GM12878 (cell line): Measurements from ENCODE around the gene CLNK. TPM values are rescaled to one million over a fixed set of nuclear protein-coding genes. Genes with fewer than 3 reads are reported as not detected.

Experiments used
- BCL3 ChIP-seq: IDR thresholded peaks from 2 replicates; pipeline ENCODE4 v1.6.1; 2011; ENCODE audit warnings: borderline replicate concordance, low read depth, mild to moderate bottlenecking, moderate library complexity, low read length; ENCODE audit not compliant: insufficient read depth, poor library complexity, severe bottlenecking
- BCLAF1 ChIP-seq: fragments of 450-650 bp; IDR thresholded peaks from 2 replicates; pipeline ENCODE4 v1.6.1; 2017; ENCODE audit warnings: antibody characterized with exemption, mild to moderate bottlenecking, moderate library complexity
- CREB1 ChIP-seq: IDR thresholded peaks from 2 replicates; pipeline ENCODE4 v1.6.1; 2012; ENCODE audit warnings: low read depth, mild to moderate bottlenecking, inconsistent platforms
- GATAD2B ChIP-seq: fragments of 450-650 bp; conservative IDR thresholded peaks from 2 replicates; pipeline ENCODE4 v1.6.1; 2017; ENCODE audit warnings: low read depth, mild to moderate bottlenecking, moderate library complexity
- HSF1 ChIP-seq: fragments of 150-350 bp; IDR thresholded peaks from 2 replicates; pipeline ENCODE4 v1.6.1; 2014; ENCODE audit warnings: mild to moderate bottlenecking, low read depth, low read length
- IKZF1 ChIP-seq: fragments of 450-650 bp; conservative IDR thresholded peaks from 2 replicates; pipeline ENCODE4 v1.6.1; 2017; ENCODE audit warnings: antibody characterized with exemption, mild to moderate bottlenecking
- JUNB ChIP-seq: IDR thresholded peaks from 2 replicates; pipeline ENCODE4 v1.6.1; 2016; ENCODE audit warnings: antibody characterized with exemption, mild to moderate bottlenecking
- MEF2A ChIP-seq: IDR thresholded peaks from 2 replicates; pipeline ENCODE4 v1.6.1; 2011; ENCODE audit warnings: low read depth, mild to moderate bottlenecking, low read length, moderate library complexity; ENCODE audit not compliant: insufficient read depth
- MXI1 ChIP-seq: fragments of 150-350 bp; IDR thresholded peaks from 2 replicates; pipeline ENCODE4 v1.6.1; 2011; ENCODE audit warnings: low read depth, mild to moderate bottlenecking, inconsistent platforms, low read length, improper control_type of control experiment
- NFIC ChIP-seq: IDR thresholded peaks from 2 replicates; pipeline ENCODE4 v1.6.1; 2012; ENCODE audit warnings: low read depth, mild to moderate bottlenecking, inconsistent platforms, low read length, moderate library complexity
- NFXL1 ChIP-seq: fragments of 450-650 bp; IDR thresholded peaks from 2 replicates; pipeline ENCODE4 v1.6.1; 2017; ENCODE audit warnings: antibody characterized with exemption, mild to moderate bottlenecking, borderline replicate concordance
- NKRF ChIP-seq: fragments of 450-650 bp; conservative IDR thresholded peaks from 2 replicates; pipeline ENCODE4 v1.6.1; 2017; ENCODE audit warnings: mild to moderate bottlenecking, moderate library complexity
- NR2F1 ChIP-seq: fragments of 450-650 bp; conservative IDR thresholded peaks from 2 replicates; pipeline ENCODE4 v1.6.1; 2017; ENCODE audit warnings: mild to moderate bottlenecking
- PAX5 ChIP-seq: IDR thresholded peaks from 2 replicates; pipeline ENCODE4 v1.6.1; 2011; ENCODE audit warnings: low read depth, low read length, borderline replicate concordance
- PBX3 ChIP-seq: IDR thresholded peaks from 2 replicates; pipeline ENCODE4 v1.6.1; 2011; ENCODE audit warnings: mild to moderate bottlenecking, low read depth, low read length, moderate library complexity; ENCODE audit not compliant: insufficient replicate concordance
- POLR2AphosphoS5 ChIP-seq: IDR thresholded peaks from 2 replicates; pipeline ENCODE4 v1.6.1; 2011; ENCODE audit warnings: mild to moderate bottlenecking, low read length, inconsistent platforms
- SMAD5 ChIP-seq: IDR thresholded peaks from 2 replicates; pipeline ENCODE4 v1.6.1; 2016; ENCODE audit warnings: antibody characterized with exemption, low read depth
- SP1 ChIP-seq: IDR thresholded peaks from one replicate; pipeline ENCODE4 v1.6.1; 2011; ENCODE audit warnings: low read depth, low read length
- TCF7 ChIP-seq: IDR thresholded peaks from 2 replicates; pipeline ENCODE4 v1.6.1; 2014; ENCODE audit warnings: antibody characterized with exemption, borderline replicate concordance
- YY1 ChIP-seq: IDR thresholded peaks from 2 replicates; pipeline ENCODE4 v1.6.1; 2011; ENCODE audit warnings: low read depth, mild to moderate bottlenecking, low read length
- ZBED1 ChIP-seq: IDR thresholded peaks from 2 replicates; pipeline ENCODE4 v1.6.1; 2016; ENCODE audit warnings: borderline replicate concordance
- ZZZ3 ChIP-seq: IDR thresholded peaks from 2 replicates; pipeline ENCODE4 v1.6.1; 2011; ENCODE audit warnings: low read depth; ENCODE audit not compliant: control insufficient read depth, insufficient read length
- polyA plus RNA-seq, 11 experiments: library from polyadenylated mRNA; depleted of rRNA in 4 of 11; unstranded in 6 of 11; stranded (reverse) in 5 of 11; fragments of >200 nt; fragmentation: Nextera tagmentation in 4 of 11; fragmentation: Illumina TruSeq in 1 of 11; extraction: Ambion mirVana in 4 of 11; extraction: Trizol in 1 of 11; gene quantifications; 1 replicate in 1 of 11; 2 replicates in 10 of 11; pipeline versions ENCODE4 v1.2.1 to v1.2.3, GENCODE V29; 2011 to 2016; ENCODE audit warnings: inconsistent platforms in 2 of 11, missing spikeins in 2 of 11, low read depth in 1 of 11
- total RNA-seq, 4 experiments: library from RNA; depleted of rRNA in 3 of 4; stranded (reverse); fragments of >200 nt in 3 of 4; fragmentation: Illumina TruSeq in 1 of 4; extraction: Trizol in 1 of 4; gene quantifications; 2 replicates each; pipeline versions ENCODE4 v1.2.1 to v1.2.3, GENCODE V29; 2013 to 2021

CLNK gene
- total and polyA plus RNA-seq, 10 of the 15 experiments (the other 5 are each of a cell fraction or from before 2014, with no cell fraction given) = 2.1 to 14.3 (median 2.7) TPM

- peak; percentile 48; the same call in 1 of the 2 replicates for TF ChIP-seq MXI1
- 0 out of 2 replicates have a peak, but pooled peaks have one; percentile 58 for TF ChIP-seq MEF2A
- TF ChIP-seq NFIC = peak; percentile 60; the same call in 1 of the 2 replicates
- no peak for TF ChIP-seq NKRF
- TF ChIP-seq BCL3 = peak; percentile 29
- peak; percentile 66 for TF ChIP-seq YY1
- no peak for TF ChIP-seq BCLAF1
- TF ChIP-seq NR2F1 = no peak
- TF ChIP-seq JUNB = 0 out of 2 replicates have a peak, but pooled peaks have one; percentile 17
- TF ChIP-seq POLR2AphosphoS5 = peak; percentile 73
- TF ChIP-seq TCF7 = peak; percentile 74
- TF ChIP-seq CREB1 = peak; percentile 44; the same call in 1 of the 2 replicates
- TF ChIP-seq IKZF1 = peak; percentile 73
- no peak for TF ChIP-seq SMAD5
- TF ChIP-seq SP1 = no peak
- 0 out of 2 replicates have a peak, but pooled peaks have one; percentile 22 for TF ChIP-seq GATAD2B
- TF ChIP-seq ZZZ3 = no peak
- no peak for TF ChIP-seq ZBED1
- TF ChIP-seq PBX3 = peak; percentile 80
- TF ChIP-seq HSF1 = no peak
- TF ChIP-seq NFXL1 = no peak
- peak; percentile 65; the same call in 1 of the 2 replicates for TF ChIP-seq PAX5
Observed at GRCh38 chr4:10673817-10674369, 10.7 kb downstream of the CLNK start (continued).
